Globus pallidus (tissue), 1 donor: ENCODE data around the gene SLC46A1.

ENCODE experiments used
- DNase-seq: peaks from one replicate; pipeline ENCODE4 v3.0.0-alpha.2; 2015; ENCODE audit warnings: low spot score

Gene SLC46A1

GRCh38 chr17:28381141-28381825 lies 24.7 kb downstream of the SLC46A1 start:
- DNase-seq: no peak

GRCh38 chr17:28379814-28380801 lies 25.9 kb downstream of the SLC46A1 start:
- no peak for DNase-seq

- no peak for DNase-seq
Observed at GRCh38 chr17:28372945-28373274, 33.1 kb downstream of the SLC46A1 start.

GRCh38 chr17:28372203-28372944 lies 33.6 kb downstream of the SLC46A1 start:
- DNase-seq: peak; percentile 13

GRCh38 chr17:28371245-28372202 lies 34.5 kb downstream of the SLC46A1 start, which contains the start of gene SARM1:
TSS of gene SARM1 (plus strand) at chr17:28371694. CDS start at chr17:28372033, 339 bp downstream.
- peak; percentile 81 for DNase-seq

GRCh38 chr17:28370744-28371103 lies 35.3 kb downstream of the SLC46A1 start:
- DNase-seq: no peak

- DNase-seq: no peak
Observed at GRCh38 chr17:28370035-28370743, 35.8 kb downstream of the SLC46A1 start, which contains the start of gene VTN. TSS of gene VTN (minus strand) at chr17:28370307. CDS start at chr17:28370203, 104 bp downstream.

- no peak for DNase-seq
Observed at GRCh38 chr17:28369684-28370034, 36.4 kb downstream of the SLC46A1 start.

GRCh38 chr17:28368915-28369683 lies 36.9 kb downstream of the SLC46A1 start:
- no peak for DNase-seq

GRCh38 chr17:28368306-28368831 lies 37.6 kb downstream of the SLC46A1 start:
- no peak for DNase-seq

GRCh38 chr17:28367641-28368305 lies 38.2 kb downstream of the SLC46A1 start:
- no peak for DNase-seq

- DNase-seq: no peak
Observed at GRCh38 chr17:28366605-28367004, 39.4 kb downstream of the SLC46A1 start.

GRCh38 chr17:28365487-28365886 lies 40.5 kb downstream of the SLC46A1 start:
- no peak for DNase-seq

- no peak for DNase-seq
Observed at GRCh38 chr17:28364665-28365363, 41.2 kb downstream of the SLC46A1 start, which contains the start of gene SEBOX. TSS of gene SEBOX (minus strand) at chr17:28365199. CDS start at chr17:28365151, 48 bp downstream.

- DNase-seq: no peak
Observed at GRCh38 chr17:28363776-28364650, 42.0 kb downstream of the SLC46A1 start.

GRCh38 chr17:28363186-28363585 lies 42.8 kb downstream of the SLC46A1 start:
- no peak for DNase-seq

GRCh38 chr17:28357901-28358197 lies 48.2 kb downstream of the SLC46A1 start:
- no peak for DNase-seq
